Heart right ventricle (tissue), 16 donors: ENCODE measurements around the gene GPS1. TPM values are rescaled to one million over a fixed set of nuclear protein-coding genes. Genes with fewer than 3 reads are reported as not detected.

Experiments used
- ATAC-seq, 8 donors: fragments of 200-7000 bp; cut with Tn5 transposase; one replicate each; pipeline ENCODE4 v1.9.1; 2020; ENCODE audit warnings: mild to moderate bottlenecking in 8 of 8, moderate library complexity in 8 of 8, moderate number of reproducible peaks in 1 of 8
- DNase-seq, 2 donors: peaks; one replicate each; pipeline ENCODE4 v3.0.0-alpha.2; 2020
- H3K27ac ChIP-seq, 10 donors: fragments of 200-600 bp; sonication (generic) in 2 of 10; one replicate each; pipeline versions ENCODE4 v1.5.0 to v1.8.0; 2020 to 2022; ENCODE audit warnings: mild to moderate bottlenecking in 3 of 10
- H3K27me3 ChIP-seq, 7 donors: fragments of 200-600 bp; one replicate each; pipeline ENCODE4 v1.8.0; 2021 to 2022; ENCODE audit warnings: mild to moderate bottlenecking in 2 of 7
- H3K36me3 ChIP-seq, 9 donors: fragments of 200-600 bp; sonication (generic) in 1 of 9; one replicate each; pipeline versions ENCODE4 v1.5.0 to v1.8.0; 2020 to 2022; ENCODE audit warnings: mild to moderate bottlenecking in 2 of 9
- H3K4me1 ChIP-seq, 9 donors: fragments of 200-600 bp; sonication (generic) in 1 of 9; one replicate each; pipeline versions ENCODE4 v1.5.0 to v1.8.0; 2020 to 2022; ENCODE audit warnings: mild to moderate bottlenecking in 4 of 9
- H3K4me3 ChIP-seq, 10 donors: fragments of 200-600 bp; sonication (generic) in 2 of 10; one replicate each; pipeline versions ENCODE4 v1.5.0 to v1.8.0; 2020 to 2022; ENCODE audit warnings: mild to moderate bottlenecking in 7 of 10, moderate library complexity in 2 of 10
- H3K9me3 ChIP-seq, 11 donors: fragments of 200-600 bp in 10 of 11; sonication (generic) in 2 of 11; one replicate each; pipeline versions ENCODE4 v1.5.0 to v1.8.0; 2013 to 2022; ENCODE audit warnings: mild to moderate bottlenecking in 2 of 11, control low read depth in 1 of 11, moderate library complexity in 1 of 11
- WGBS, 2 donors: extraction: QIAGEN DNeasy Blood & Tissue Kit; methylation state at CpG; one replicate each; pipeline ENCODE4 v1.1.7; 2013; ENCODE audit warnings: inconsistent platforms in 1 of 2; 5-methylcytosine and 5-hydroxymethylcytosine counted together
- intact Hi-C, 10 donors: fragments of 100-400 bp; cut with DNase I; formaldehyde crosslinking; loops; one replicate each; pipeline versions ENCODE4 v1.11.1 to v1.14.2; 2022
- polyA plus RNA-seq, 2 donors: library from polyadenylated mRNA; stranded (reverse); fragments of 200-250 nt; gene quantifications; one replicate each; pipeline ENCODE4 v1.2.3, GENCODE V29; 2013
- total RNA-seq, 10 donors: library from RNA; stranded (reverse); fragmentation: NEBNext Ultra II Directional in 3 of 10; extraction: Animal tissue kit (Norgen Biotek cat#: 25700) in 3 of 10; gene quantifications; one replicate each; pipeline versions ENCODE4 v1.2.1 to v1.2.4, GENCODE V29; 2021 to 2023
- TF ChIP-seq, protein P1 (sequence below), 9 donors: fragments of 200-600 bp; sonication (generic) in 2 of 9; IDR thresholded peaks; one replicate each; pipeline versions ENCODE4 v1.5.0 to v1.8.0; 2021 to 2022; ENCODE audit warnings: antibody characterized with exemption in 9 of 9, mild to moderate bottlenecking in 5 of 9, moderate library complexity in 1 of 9
- donor health status: Arrhythmogenic right ventricular cardiomyopathy.
- donor health status: ischemic (EF 13 %, LVEDD 7.1; RV severe dilation, severe dysfunction).
- donor health status: healthy with polysubstance abuse.
- donor health status: DM: no; HTN: yes; CAD: no.
- donor health status: DM: no; HTN: no; CAD: no.
- donor health status: ischemic (EF 25% LVEDD 6.9; RV normal size, moderate dysfunction).
- donor health status: ischemic (EF 25% LVEDD 5.7; RV mildly dilated, moderate dysfunction).
- donor health status: healthy.
- donor health status: DM: yes; HTN: yes; CAD: no.
- donor health status: Ischemic cardiomyopathy.
- donor health status: ischemic (EF 35%, LVEDD 5.7; RV mildly dilated, moderate dysfunction).
- donor health status: nonischemic (EF 11% LVEDD 7.7; RV severe dilation, severe dysfunction).
- donor health status: DM: yes; HTN: yes; CAD: no.
- donor health status: PGD.
- donor health status: ischemic (EF 29% LVEDD 5.4; RV normal size, mild dysfunction).
- donor health status: nonischemic (EF 23%, LVEDD 6.1; RV moderate dilation, normal function).

The GPS1 gene
- total and polyA plus RNA-seq, 12 donors = 68.9 to 183 (median 81.9) TPM

DNA sequence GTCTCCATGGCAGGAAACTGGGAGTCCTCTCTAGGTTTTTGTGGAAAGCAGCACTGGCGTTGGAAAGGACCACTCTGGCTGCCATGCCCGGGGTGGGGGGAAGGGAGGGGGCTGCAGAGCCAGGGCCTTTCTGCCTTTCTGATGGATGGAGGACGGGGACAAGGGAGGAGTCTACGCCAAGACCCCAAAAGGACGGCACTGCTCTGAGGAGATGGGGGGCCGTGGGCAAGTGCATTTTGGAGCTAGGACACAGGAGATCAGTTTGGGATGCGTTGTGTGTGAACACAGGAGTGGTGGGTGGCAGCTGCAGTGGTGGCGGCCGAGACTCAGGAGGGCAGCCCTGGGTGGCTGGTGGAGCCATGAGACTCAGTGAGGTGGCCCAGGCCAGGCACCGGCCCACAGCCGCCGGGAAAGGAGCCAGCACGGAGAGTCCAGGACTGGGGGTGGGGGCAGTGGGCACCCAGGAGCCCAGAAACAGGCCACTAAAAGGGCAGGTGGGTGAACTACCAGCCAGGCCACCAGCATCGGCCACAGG, 31.1 kb upstream of the GPS1 start:
- H3K36me3 ChIP-seq = peaks cover 0 to 26% (median 0%) of the 10 kb centered on the region in 9 donors
- H3K27ac ChIP-seq = no peak overlapping the region
- ATAC-seq (no peak), DNase-seq (no peak)
- H3K9me3 ChIP-seq = no peaks in the 10 kb centered on the region
- WGBS, 2 donors = 84% methylated on average over 14 of the region's 14 CpGs
- H3K27me3 ChIP-seq = no peaks in the 10 kb centered on the region
- TF ChIP-seq, protein P1, sequence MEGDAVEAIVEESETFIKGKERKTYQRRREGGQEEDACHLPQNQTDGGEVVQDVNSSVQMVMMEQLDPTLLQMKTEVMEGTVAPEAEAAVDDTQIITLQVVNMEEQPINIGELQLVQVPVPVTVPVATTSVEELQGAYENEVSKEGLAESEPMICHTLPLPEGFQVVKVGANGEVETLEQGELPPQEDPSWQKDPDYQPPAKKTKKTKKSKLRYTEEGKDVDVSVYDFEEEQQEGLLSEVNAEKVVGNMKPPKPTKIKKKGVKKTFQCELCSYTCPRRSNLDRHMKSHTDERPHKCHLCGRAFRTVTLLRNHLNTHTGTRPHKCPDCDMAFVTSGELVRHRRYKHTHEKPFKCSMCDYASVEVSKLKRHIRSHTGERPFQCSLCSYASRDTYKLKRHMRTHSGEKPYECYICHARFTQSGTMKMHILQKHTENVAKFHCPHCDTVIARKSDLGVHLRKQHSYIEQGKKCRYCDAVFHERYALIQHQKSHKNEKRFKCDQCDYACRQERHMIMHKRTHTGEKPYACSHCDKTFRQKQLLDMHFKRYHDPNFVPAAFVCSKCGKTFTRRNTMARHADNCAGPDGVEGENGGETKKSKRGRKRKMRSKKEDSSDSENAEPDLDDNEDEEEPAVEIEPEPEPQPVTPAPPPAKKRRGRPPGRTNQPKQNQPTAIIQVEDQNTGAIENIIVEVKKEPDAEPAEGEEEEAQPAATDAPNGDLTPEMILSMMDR (IDR thresholded peaks at IDR 0.05) = no peak
- H3K4me3 ChIP-seq = no peak overlapping the region
- intact Hi-C loops = loop anchor here in 8 of 10 donors (1.0 to 2.0 kb wide), 3 partner anchors 60 to 62 kb away; partner anchors contain the start of gene NOTUM (in 3 of the 8)
- peaks cover 19 to 34% (median 29%) of the 10 kb centered on the region in 9 donors for H3K4me1 ChIP-seq

DNA sequence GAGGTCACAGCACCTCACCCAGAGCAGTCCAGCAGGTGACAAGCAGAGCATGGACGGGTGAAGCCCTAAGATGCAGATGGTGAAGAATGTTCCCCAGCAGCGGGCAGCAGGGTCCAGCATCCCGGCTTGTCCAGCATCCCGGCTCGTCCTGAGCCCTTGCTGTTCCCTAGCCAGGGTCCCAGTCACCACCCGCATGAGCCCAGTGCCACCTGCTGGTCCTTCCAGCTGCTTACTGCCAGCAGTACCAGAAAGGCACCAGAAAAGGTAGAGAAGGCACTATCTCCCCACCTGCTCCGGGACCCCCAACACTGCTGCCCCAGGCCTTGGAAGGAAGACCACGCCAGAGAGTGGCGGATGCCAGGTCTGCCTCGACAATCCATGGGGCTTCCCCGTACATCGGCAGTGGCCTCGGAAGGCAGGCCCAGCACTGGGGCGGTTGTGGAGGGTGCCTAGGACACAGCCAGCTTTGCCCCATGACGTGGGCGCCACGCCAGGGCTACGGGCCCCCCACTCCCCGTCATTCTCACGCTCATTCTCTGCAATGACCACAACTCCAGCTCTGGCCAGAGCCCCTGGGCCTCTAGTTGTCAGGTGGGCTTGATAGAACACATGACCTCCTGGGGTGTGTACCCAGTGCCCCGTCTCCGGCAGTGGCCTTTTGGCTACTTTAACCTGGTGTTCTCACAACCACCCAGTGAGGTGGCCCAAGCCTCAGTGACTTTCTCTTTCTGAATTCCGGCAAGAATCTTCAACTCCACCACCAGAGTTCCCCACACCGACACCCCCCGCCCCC, 30.4 kb upstream of the GPS1 start:
- no peaks in the 10 kb centered on the region for H3K27me3 ChIP-seq
- H3K9me3 ChIP-seq = no peaks in the 10 kb centered on the region
- ATAC-seq = peak in 5 of 8 donors; percentile 2 to 28 (median 15)
- H3K36me3 ChIP-seq = peaks cover 0 to 26% (median 0%) of the 10 kb centered on the region in 9 donors
- intact Hi-C loops = loop anchor here in 8 of 10 donors (1.0 to 2.0 kb wide), 3 partner anchors 61 to 63 kb away; partner anchors contain the start of gene NOTUM (in 3 of the 8)
- peak; percentile 62 to 71 for DNase-seq
- peak overlapping the region in 6 of 10 donors; percentile 75 to 100 (median 94) for H3K4me3 ChIP-seq
- WGBS, 2 donors = 49 to 52% methylated on average over 25 of the region's 25 CpGs
- H3K4me1 ChIP-seq = peaks cover 19 to 34% (median 29%) of the 10 kb centered on the region in 9 donors
- TF ChIP-seq, protein P1 (IDR thresholded peaks at IDR 0.05) = peak; percentile 47 to 75 (median 67)
- peak overlapping the region in 1 of 10 donors; percentile 87 for H3K27ac ChIP-seq

DNA sequence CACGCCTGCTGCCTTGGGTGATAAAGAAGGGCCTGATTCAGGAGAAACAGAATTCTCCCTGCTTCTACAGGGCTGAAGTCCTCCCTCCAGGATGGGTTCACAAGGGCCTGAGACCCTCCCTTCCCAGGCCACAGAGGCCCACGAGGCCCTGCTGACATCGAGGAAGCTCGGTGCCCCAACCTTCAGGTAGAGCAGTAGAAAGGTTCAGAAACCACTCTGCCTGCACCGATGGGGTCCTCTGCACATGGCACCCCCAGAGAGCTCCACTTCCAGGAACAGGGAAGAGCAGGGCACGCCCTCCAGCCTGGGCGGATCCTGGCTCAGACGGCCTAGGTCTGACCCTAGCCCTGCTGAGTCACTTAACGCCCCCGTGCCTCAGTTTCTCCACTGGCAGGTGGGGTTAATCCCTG, 29.8 kb upstream of the GPS1 start:
- peak overlapping the region in 6 of 10 donors; percentile 50 to 87 (median 80) for H3K27ac ChIP-seq
- DNase-seq (no peak), ATAC-seq (no peak)
- intact Hi-C loops = loop anchor here in 8 of 10 donors (1.0 to 2.0 kb wide), 3 partner anchors 61 to 63 kb away; partner anchors contain the start of gene NOTUM (in 3 of the 8)
- H3K27me3 ChIP-seq = no peaks in the 10 kb centered on the region
- H3K4me1 ChIP-seq = peaks cover 19 to 34% (median 29%) of the 10 kb centered on the region in 9 donors
- TF ChIP-seq, protein P1 (IDR thresholded peaks at IDR 0.05) = no peak
- WGBS, 2 donors = 13 to 18% methylated on average over 10 of the region's 10 CpGs
- no peaks in the 10 kb centered on the region for H3K9me3 ChIP-seq
- peaks cover 0 to 24% (median 0%) of the 10 kb centered on the region in 9 donors for H3K36me3 ChIP-seq
- peak overlapping the region; percentile 48 to 100 (median 93) for H3K4me3 ChIP-seq

DNA sequence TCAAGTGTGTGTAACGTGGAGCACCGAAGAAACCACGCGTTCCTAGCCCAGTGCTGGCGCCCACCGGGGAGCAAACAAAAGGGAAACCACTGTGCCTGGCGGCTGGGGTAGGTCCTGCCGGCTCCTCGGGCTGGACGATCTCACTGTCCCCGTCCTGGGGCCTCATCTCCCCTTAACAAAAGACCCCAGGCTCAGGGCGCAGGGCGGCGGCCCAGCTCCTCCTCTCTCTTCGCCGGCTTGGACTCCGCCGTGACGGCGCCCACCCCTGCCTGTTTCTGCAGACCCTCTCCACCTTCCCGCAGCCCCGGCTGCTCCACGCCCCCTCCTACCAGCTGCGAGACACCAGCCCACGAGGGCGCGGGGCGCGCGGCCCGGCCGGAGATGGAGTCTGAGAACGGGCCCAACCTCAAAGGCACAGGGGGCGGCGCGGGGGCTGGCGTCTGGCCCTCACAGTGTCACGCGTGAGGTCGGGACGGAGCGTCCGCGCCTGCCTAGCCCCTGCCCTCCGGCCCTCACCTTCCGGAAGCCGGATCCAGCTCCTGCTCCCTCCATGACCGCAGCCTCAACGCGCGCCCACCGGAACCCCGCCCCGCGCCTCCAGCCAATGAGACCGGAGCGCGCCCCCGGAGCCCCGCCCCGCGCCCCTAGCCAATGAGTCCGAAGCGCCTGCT, 29.3 kb upstream of the GPS1 start, which contains the start of gene CENPX:
CENPX (minus strand) TSS at position 569 of the 671 bp plus-strand sequence; CDS start at position 552, 17 bp downstream.
- no peaks in the 10 kb centered on the region for H3K9me3 ChIP-seq
- DNase-seq (no peak), ATAC-seq (no peak)
- H3K27me3 ChIP-seq = no peaks in the 10 kb centered on the region
- TF ChIP-seq, protein P1 (IDR thresholded peaks at IDR 0.05) = no peak
- H3K4me3 ChIP-seq = peak within 1 kb of the TSS; percentile 75 to 100 (median 93)
- peaks cover 0 to 18% (median 0%) of the 10 kb centered on the region in 9 donors for H3K36me3 ChIP-seq
- intact Hi-C loops = no loop called here
- H3K27ac ChIP-seq = peak within 1 kb of the TSS in 9 of 10 donors; percentile 61 to 87 (median 79)
- peaks cover 19 to 34% (median 29%) of the 10 kb centered on the region in 9 donors for H3K4me1 ChIP-seq
- WGBS, 2 donors = 0 to 1% methylated on average over 58 to 64 of the region's 64 CpGs
